Fibroblast of mammary gland (primary cell): Measurements from ENCODE around the gene SNHG17.

Source experiments
- DNase-seq: peaks from one replicate; pipeline ENCODE4 v3.0.0-alpha.2; 2010; ENCODE audit warnings: low read depth
- H3K4me3 ChIP-seq: 2 replicates; pipeline ENCODE4 v1.5.1; 2011; ENCODE audit warnings: low read depth, mild to moderate bottlenecking, low read length, moderate library complexity; ENCODE audit not compliant: control insufficient read depth
- CTCF ChIP-seq: conservative IDR thresholded peaks from 2 replicates; pipeline ENCODE4 v1.5.1; 2011; ENCODE audit warnings: low read depth, low read length, inconsistent platforms; ENCODE audit not compliant: control insufficient read depth, insufficient read depth

Gene SNHG17

GRCh38 chr20:38377039-38377685 lies 58.0 kb downstream of the SNHG17 start:
- H3K4me3 ChIP-seq = no peak overlapping the region
- TF ChIP-seq CTCF = no peak
- DNase-seq = no peak

- no peak overlapping the region for H3K4me3 ChIP-seq
- TF ChIP-seq CTCF = no peak
- DNase-seq = no peak
These were observed 61.2 kb downstream of the SNHG17 start for GRCh38 chr20:38373898-38374297.

GRCh38 chr20:38373231-38373867 lies 61.8 kb downstream of the SNHG17 start:
- no peak overlapping the region for H3K4me3 ChIP-seq
- DNase-seq = no peak
- no peak for TF ChIP-seq CTCF

- H3K4me3 ChIP-seq = no peak overlapping the region
- TF ChIP-seq CTCF = no peak
- DNase-seq = no peak
These were observed 62.3 kb downstream of the SNHG17 start for GRCh38 chr20:38372806-38373205.
